HL-60 (cell line): ENCODE data around the gene IL20.
"Not testable (repeated sequence)": the region's sequence is repeated elsewhere in the genome, so short reads cannot be mapped to it uniquely, and the experiment has no call there.

ENCODE experiments used
- DNase-seq, 2 experiments: peaks; one replicate each; pipeline ENCODE4 v3.0.0-alpha.2; 2010 to 2020; ENCODE audit warnings: low read depth in 1 of 2, low spot score in 1 of 2
- H3K27ac ChIP-seq: fragments of 250-450 bp; sonication (Bioruptor Pico); replicated peaks from 2 replicates; pipeline ENCODE4 v1.5.1; 2020; ENCODE audit warnings: mild to moderate bottlenecking, moderate library complexity
- H3K27me3 ChIP-seq: fragments of 250-450 bp; sonication (Bioruptor Pico); 2 replicates; pipeline ENCODE4 v1.5.1; 2021; ENCODE audit warnings: mild to moderate bottlenecking, moderate library complexity; ENCODE audit not compliant: insufficient read depth, poor library complexity, severe bottlenecking
- H3K4me3 ChIP-seq: replicated peaks from 2 replicates; pipeline ENCODE4 v1.5.1; 2011; ENCODE audit warnings: mild to moderate bottlenecking, control low read depth, low read length; ENCODE audit not compliant: insufficient read depth
- GABPA ChIP-seq: IDR thresholded peaks from 2 replicates; pipeline ENCODE4 v1.6.1; 2012; ENCODE audit warnings: low read depth
- POLR2AphosphoS5 ChIP-seq: IDR thresholded peaks from 2 replicates; pipeline ENCODE4 v1.6.1; 2012; ENCODE audit warnings: low read depth
- SPI1 ChIP-seq: IDR thresholded peaks from 2 replicates; pipeline ENCODE4 v1.6.1; 2012; ENCODE audit warnings: low read depth, mild to moderate bottlenecking, borderline replicate concordance
- TF ChIP-seq, protein P1 (sequence below): IDR thresholded peaks from 2 replicates; pipeline ENCODE4 v1.6.1; 2012; ENCODE audit warnings: low read depth; ENCODE audit not compliant: insufficient replicate concordance
- TF ChIP-seq, protein P2 (sequence below): IDR thresholded peaks from one replicate; pipeline ENCODE4 v1.5.1; 2011; ENCODE audit warnings: low read length, control low read depth, inconsistent platforms; ENCODE audit not compliant: insufficient read depth

IL20 gene

DNA sequence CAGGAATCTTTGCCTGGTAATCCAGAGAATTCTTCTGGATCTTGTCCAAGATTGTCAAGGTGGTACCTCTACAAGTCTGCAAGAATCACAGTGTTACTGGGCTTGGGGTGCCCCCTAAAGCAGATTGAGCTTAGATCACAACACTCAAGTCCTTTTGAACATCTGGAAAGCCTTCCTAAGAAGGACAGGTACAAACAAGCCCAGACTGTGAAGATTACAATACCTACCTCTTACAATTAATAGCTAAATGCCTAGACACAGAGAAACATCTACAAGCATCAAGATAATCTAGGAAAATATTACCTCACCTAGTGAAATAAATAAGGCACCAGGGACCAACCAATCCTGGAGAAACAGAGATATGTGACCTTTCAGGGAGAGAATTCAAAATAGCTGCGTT, 17.5 kb upstream of the IL20 start:
- H3K4me3 ChIP-seq, result no peak overlapping the region
- H3K27me3 ChIP-seq, result no peaks in the 10 kb centered on the region
- no peak overlapping the region for H3K27ac ChIP-seq
- no peak for DNase-seq
- TF ChIP-seq GABPA (no peak), POLR2AphosphoS5 (no peak)
- TF ChIP-seq, protein P1, sequence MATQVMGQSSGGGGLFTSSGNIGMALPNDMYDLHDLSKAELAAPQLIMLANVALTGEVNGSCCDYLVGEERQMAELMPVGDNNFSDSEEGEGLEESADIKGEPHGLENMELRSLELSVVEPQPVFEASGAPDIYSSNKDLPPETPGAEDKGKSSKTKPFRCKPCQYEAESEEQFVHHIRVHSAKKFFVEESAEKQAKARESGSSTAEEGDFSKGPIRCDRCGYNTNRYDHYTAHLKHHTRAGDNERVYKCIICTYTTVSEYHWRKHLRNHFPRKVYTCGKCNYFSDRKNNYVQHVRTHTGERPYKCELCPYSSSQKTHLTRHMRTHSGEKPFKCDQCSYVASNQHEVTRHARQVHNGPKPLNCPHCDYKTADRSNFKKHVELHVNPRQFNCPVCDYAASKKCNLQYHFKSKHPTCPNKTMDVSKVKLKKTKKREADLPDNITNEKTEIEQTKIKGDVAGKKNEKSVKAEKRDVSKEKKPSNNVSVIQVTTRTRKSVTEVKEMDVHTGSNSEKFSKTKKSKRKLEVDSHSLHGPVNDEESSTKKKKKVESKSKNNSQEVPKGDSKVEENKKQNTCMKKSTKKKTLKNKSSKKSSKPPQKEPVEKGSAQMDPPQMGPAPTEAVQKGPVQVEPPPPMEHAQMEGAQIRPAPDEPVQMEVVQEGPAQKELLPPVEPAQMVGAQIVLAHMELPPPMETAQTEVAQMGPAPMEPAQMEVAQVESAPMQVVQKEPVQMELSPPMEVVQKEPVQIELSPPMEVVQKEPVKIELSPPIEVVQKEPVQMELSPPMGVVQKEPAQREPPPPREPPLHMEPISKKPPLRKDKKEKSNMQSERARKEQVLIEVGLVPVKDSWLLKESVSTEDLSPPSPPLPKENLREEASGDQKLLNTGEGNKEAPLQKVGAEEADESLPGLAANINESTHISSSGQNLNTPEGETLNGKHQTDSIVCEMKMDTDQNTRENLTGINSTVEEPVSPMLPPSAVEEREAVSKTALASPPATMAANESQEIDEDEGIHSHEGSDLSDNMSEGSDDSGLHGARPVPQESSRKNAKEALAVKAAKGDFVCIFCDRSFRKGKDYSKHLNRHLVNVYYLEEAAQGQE, result no peak

DNA sequence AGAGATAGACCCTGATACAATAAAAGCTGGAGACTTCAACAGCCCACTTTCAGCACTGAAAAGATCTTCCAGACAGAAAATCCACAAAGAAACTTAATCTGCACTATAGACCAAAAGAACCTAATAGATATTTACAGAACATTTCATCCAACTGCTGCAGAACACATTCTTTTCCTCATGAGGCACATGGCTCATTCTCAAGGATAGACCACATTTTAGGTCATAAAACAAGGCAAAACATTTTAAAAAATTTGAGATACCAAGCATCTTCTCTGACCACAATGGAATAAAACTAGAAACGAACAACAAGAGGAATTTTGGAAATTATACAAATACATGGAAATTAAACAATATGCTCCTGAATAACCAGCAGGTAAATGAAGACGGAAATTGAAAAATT, 15.0 kb upstream of the IL20 start:
- Histone ChIP-seq H3K4me3 (no peak overlapping the region), H3K27me3 (no peaks in the 10 kb centered on the region), H3K27ac (no peak overlapping the region)
- no peak for DNase-seq
- TF ChIP-seq, protein P2, sequence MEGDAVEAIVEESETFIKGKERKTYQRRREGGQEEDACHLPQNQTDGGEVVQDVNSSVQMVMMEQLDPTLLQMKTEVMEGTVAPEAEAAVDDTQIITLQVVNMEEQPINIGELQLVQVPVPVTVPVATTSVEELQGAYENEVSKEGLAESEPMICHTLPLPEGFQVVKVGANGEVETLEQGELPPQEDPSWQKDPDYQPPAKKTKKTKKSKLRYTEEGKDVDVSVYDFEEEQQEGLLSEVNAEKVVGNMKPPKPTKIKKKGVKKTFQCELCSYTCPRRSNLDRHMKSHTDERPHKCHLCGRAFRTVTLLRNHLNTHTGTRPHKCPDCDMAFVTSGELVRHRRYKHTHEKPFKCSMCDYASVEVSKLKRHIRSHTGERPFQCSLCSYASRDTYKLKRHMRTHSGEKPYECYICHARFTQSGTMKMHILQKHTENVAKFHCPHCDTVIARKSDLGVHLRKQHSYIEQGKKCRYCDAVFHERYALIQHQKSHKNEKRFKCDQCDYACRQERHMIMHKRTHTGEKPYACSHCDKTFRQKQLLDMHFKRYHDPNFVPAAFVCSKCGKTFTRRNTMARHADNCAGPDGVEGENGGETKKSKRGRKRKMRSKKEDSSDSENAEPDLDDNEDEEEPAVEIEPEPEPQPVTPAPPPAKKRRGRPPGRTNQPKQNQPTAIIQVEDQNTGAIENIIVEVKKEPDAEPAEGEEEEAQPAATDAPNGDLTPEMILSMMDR, result no peak
- TF ChIP-seq, protein P1, result no peak

- H3K4me3 ChIP-seq, result no peak overlapping the region
- H3K27me3 ChIP-seq, result no peaks in the 10 kb centered on the region
- TF ChIP-seq POLR2AphosphoS5 (no peak), SPI1 (no peak), GABPA (no peak)
- TF ChIP-seq, protein P1, result no peak
- TF ChIP-seq, protein P2, result no peak
- no peak overlapping the region for H3K27ac ChIP-seq
- DNase-seq, result peak in 1 of 2 experiments; percentile 53
Observed at GRCh38 chr1:206851341-206852010, 13.9 kb upstream of the IL20 start.

DNA sequence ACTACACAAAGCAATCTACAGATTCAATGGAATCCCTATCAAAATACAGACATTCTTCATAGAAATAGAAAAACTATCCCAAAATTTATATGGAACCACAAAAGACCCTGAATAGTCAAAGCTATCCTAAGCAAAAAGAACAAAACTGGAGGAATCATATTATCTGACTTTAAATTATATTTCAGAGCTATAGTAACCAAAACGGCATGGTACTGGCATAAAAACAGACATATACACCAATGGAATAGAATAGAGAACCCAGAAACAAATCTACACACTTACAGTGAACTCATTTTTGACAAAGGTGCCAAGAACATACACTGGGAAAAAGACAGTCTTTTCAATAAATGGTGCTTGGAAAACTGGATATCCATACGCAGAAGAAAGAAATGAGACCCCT, 12.8 kb upstream of the IL20 start:
- not testable (repeated sequence) for H3K4me3 ChIP-seq, DNase-seq, H3K27ac ChIP-seq, H3K27me3 ChIP-seq

DNA sequence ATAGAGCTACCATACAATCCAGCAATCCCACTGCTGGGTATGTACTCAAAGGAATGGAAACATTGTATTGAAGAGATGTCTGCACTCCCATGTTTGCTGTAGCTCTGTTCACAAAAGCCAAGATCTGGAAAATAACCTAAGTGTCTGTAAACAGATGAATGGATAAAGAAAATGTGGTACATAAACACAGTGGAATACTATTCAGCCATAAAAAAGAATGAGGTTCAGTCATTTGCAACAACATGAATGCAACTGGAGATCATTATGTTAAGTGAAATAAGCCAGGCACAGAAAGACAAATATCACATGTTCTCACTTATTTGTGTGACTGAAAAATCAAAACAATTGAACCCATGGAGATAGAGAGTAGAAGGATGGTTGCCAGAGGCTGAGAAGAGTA, 11.7 kb upstream of the IL20 start:
- not testable (repeated sequence) for H3K27me3 ChIP-seq, H3K4me3 ChIP-seq, DNase-seq, H3K27ac ChIP-seq
